GM19023 (cell line): Measurements from ENCODE around the gene DSC3.
"Not testable (repeated sequence)": the region's sequence is repeated elsewhere in the genome, so short reads cannot be mapped to it uniquely, and the experiment has no call there.

ENCODE experiments used
- ATAC-seq: cut with Tn5 transposase; IDR thresholded peaks from one replicate; pipeline ENCODE4 v1.9.1; 2021; ENCODE audit warnings: mild to moderate bottlenecking, moderate library complexity; ENCODE audit not compliant: unreplicated experiment

DSC3 gene

GRCh38 chr18:30982285-30982992, 60.1 kb downstream of the DSC3 start:
- ATAC-seq, result no peak

DNA sequence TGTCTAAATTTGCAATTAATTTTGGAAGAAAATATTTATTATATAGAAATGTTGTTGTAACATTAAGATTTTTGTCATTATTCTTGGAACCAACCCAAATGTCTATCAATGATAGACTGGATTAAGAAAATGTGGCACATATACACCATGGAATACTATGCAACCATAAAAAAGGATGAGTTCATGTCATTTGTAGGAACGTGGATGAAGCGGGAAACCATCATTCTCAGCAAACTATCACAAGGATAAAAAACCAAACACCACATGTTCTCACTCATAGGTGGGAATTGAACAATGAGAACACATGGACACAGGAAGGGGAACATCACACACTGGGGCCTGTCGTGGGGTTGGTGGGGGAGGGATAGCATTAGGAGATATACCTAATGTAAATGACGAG, 64.5 kb downstream of the DSC3 start:
- not testable (repeated sequence) for ATAC-seq

GRCh38 chr18:30971338-30971956, 71.1 kb downstream of the DSC3 start:
- no peak for ATAC-seq

GRCh38 chr18:30970196-30970816, 72.2 kb downstream of the DSC3 start:
- no peak for ATAC-seq

DNA sequence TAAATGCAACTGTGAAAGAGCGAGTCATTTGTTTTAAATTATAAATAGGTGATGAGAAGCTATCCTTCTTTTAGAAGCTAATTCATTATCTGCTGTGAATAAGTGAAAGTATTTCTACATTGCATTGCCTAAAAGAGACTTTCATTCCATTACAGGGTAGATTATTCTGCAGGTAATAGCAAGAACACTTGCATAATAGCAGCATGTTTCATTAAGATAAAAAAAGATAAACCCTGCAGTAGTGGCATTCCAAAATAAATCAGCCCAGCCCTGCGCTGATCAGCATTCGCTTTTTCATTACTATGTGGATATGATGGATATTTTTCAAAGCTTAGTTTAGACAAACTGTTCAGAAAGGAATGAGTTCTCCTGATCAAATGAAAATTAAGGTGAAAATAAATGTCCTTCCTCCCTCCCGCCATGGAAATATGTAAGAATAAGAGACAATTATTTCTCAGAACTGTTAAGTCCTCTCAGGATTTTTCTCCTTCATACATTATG, 72.8 kb downstream of the DSC3 start:
- ATAC-seq, result no peak

DNA sequence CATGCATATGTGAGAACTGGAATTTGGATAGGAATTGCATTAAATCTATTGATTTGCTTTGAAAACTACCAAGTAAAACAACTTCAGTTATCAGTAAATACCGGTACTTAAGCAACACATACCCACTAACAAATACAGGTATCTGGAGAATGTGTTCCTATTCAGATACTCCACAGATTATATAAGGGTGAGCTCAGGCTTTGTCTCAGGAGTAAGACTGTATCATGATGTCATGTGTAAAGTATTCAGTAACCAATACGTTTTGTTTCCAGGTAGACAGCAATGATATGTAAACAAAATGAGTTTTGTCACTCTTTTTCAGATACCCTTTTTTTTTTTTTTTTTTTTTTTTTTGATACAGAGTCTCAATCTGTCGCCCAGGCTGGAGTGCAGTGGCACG, 74.8 kb downstream of the DSC3 start:
- ATAC-seq, result no peak

DNA sequence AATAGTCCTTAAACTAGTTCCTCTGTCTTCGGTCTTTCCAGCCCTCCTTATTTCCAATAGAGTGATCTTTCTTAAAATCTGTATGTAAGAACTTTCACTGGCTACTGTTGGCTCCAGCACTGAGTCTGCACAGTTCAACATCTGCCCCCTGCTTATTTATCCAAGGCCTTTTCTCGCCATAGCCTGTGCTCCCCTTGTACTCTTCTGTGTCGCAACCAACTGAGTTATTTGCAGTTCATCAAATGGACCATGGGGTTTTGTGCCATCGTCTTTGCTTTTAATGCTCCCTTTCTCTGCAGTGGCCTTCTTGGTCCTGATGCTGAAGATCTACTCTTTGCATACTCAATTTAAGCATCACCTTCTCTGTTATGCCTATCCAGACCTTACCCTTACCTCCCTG, 77.3 kb downstream of the DSC3 start:
- ATAC-seq, result no peak

DNA sequence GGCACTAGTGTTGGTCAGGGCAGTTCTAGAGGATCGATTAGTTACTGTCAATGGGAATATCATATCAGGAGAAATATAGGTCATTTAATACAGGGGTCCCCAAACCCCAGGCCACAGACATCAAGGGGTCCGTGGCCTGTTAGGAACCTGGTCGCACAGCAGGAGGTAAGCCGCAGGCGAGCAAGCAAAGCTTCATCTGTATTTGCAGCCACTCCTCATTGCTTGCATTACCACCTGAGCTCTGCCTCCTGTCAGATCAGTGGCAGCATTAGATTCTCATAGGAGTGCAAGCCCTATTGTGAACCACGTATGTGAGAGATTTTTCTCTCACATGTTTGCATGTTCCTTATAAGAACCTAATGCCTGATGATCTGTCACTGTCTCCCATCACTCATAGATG, 81.9 kb downstream of the DSC3 start:
- no peak for ATAC-seq

GRCh38 chr18:30957066-30957465, 85.5 kb downstream of the DSC3 start:
- no peak for ATAC-seq

DNA sequence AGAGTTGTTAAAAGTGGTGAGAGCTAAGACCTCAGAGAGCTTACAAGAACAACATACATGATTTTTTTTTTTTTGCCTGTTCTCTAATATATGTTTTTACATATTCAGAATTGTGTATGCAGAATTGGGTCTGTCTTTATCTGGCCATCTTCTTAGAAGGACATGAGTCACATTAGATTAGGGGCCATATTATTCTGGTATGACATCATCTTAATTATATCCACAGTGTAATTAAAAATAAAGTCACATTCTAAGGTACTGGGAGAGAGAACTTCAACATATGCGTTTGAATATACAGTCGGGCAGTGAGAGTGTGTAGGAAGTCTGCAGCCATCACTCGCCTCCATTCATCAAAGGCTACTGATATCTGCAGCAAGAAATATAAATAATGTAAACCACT, 88.3 kb downstream of the DSC3 start:
- ATAC-seq, result no peak

DNA sequence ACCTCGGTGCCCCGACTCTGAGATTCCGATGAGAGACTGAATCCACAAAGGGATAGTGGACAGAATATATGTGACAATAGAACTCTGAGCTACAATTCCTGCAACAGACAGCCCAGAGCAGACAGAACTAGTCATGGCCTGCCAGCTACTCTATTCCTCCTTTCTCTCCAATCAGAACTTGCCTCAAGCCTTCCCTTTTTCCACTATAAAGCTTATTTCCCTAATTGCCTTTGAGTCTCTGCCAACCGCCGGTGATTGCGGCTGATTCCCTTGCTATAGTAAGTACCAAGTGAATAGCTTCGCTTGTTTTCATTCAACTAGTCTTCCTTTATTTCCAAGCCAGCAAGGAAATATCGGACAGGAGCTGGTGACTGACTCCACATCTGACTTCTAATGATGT, 96.8 kb downstream of the DSC3 start:
- ATAC-seq, result no peak

GRCh38 chr18:30944773-30945417, 97.6 kb downstream of the DSC3 start:
- no peak for ATAC-seq

- ATAC-seq, result no peak
These were observed 101.5 kb downstream of the DSC3 start for GRCh38 chr18:30940952-30941539.
